ENCODE data around the gene SLCO3A1.
"Not testable (repeated sequence)": the region's sequence is repeated elsewhere in the genome, so short reads cannot be mapped to it uniquely, and the experiment has no call there.

SLCO3A1 gene

GRCh38 chr15:91940496-91941381 is 87.2 kb downstream of the SLCO3A1 start:
- no peak for DNase-seq (ENCODE audit: low read depth in 2 of 2)

GRCh38 chr15:91941871-91942658 is 88.6 kb downstream of the SLCO3A1 start:
- DNase-seq (ENCODE audit: low read depth in 2 of 2), result no peak

DNA sequence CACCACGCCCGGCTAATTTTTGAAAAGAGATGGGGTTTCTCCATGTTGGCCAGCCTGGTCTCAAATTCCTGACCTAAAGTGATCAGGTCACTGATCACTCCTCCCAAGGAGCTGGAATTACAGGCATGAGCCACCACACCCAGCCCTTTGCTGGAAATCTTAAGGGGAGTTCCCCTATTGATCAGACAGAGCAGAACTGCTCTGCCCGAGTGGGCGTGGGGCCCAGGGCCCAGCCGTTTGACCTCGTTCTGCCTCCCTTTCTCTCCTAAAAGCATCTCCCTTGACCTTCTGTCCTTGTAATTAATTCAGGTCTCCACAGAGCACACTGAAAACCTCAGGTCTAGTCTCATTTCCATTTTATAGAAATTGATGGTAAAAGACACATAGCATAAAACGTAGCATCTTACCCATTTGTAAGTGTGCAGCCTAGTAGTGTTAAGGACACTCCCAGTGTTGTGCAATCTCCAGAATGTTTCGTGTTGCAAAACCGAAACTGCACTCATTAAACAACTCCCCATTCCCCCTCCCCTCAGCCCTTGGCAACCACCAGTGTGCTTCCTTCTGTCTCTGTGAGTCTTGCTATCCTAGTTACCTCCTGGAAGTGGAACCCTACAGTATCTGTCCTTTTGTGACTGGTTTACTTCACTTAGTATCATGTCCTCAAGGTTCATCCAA is 89.3 kb downstream of the SLCO3A1 start:
- DNase-seq (ENCODE audit: low read depth in 2 of 2), result peak in 1 of 2 donors; percentile 22

- DNase-seq (ENCODE audit: low read depth in 2 of 2), result no peak
Measured at GRCh38 chr15:91944331-91944730, 90.8 kb downstream of the SLCO3A1 start.

DNA sequence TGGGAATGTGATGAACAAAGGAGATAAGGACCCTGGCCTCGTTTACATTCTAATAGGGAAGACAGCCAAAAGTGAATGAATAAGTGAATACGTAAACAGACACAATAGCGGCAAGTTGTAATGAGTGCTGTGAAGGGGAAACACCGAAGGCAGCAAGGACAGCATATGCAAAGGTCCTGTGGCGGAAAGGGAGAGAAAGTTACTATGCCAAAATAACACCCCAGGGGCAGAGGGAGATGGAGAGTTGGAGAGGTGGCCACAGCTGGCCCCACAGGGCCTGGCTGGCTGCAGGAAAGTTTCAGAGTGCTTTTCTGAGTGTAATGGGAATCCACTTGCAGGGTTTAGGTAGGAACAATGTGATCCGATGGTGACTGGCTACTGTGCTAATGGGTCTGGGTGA is 91.9 kb downstream of the SLCO3A1 start:
- no peak for DNase-seq (ENCODE audit: low read depth in 2 of 2)

- DNase-seq (ENCODE audit: low read depth in 2 of 2), result no peak
Measured at GRCh38 chr15:91946075-91946474, 92.6 kb downstream of the SLCO3A1 start.

DNA sequence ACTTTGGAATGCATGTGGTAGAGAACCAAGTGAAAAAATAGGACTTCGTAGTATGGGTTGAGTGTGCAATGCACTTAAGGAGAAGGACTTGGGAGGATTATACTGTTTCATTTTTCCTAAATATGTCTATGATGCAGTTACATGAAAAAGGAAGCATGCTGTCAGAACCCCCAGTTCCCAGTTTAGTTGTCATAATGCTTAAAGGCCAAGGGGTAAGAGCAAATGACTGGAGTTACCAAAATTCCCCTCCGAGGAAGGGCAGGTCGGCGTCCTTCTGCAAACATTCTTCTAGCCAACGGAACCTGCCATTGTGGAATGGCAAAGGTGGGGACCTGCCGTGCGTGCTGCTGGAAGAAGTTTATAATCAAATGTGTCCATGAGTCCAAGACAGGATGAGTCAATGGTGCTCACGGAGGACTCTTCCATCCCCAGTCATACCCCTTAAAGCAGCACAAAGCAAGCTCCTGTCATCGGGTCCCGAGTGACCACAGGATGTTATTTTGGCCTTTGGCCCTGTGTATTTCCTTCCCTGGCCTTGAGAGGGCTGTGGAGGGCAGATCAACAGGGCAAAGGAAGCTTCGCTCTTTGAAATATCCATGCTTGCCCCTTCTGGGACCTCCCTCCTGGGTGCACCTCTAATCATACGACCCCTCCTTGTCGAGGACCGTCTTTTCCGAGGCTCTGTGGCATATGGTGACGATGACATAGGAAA is 93.2 kb downstream of the SLCO3A1 start:
- DNase-seq (ENCODE audit: low read depth in 2 of 2), result no peak

DNA sequence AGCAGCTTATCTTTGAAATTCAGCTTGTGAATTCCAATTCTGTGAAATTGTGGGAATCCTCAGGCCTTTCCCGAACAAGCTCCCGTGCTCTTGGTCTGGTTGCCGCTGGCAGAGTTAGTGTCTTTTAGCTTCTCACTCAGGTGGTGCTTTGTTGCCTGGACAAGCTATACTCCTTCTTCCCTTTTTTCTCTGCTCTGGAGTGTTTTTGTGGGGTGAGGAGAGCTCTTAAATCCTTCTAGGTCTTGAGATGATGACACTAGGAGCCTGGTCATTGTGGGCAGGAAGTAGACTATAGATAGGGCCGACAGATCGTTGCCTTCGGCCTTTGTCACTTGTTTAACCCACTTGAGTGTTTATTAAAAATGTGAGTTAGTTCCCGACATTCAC is 93.8 kb downstream of the SLCO3A1 start:
- DNase-seq (ENCODE audit: low read depth in 2 of 2), result no peak

- DNase-seq (ENCODE audit: low read depth in 2 of 2), result no peak
Measured at GRCh38 chr15:91947683-91948608, 94.4 kb downstream of the SLCO3A1 start.

DNA sequence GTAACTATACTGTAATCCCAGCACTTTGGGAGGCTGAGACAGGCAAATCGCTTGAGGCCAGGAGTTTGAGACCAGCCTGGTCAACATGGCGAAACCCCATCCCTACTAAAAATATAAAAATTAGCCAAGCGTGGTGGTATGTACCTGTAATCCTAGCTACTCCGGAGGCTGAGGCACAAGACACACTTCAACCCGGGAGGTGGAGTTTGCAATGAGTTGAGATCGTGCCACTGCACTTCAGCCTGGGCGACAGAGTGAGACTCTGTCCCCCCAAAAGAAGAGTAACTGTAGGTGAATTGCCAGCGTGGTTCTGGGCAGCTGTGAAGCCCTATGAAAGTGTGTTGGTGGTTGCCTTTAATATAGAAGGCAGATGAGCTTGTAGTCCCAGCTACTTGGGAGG is 95.9 kb downstream of the SLCO3A1 start:
- no peak for DNase-seq (ENCODE audit: low read depth in 2 of 2)

DNA sequence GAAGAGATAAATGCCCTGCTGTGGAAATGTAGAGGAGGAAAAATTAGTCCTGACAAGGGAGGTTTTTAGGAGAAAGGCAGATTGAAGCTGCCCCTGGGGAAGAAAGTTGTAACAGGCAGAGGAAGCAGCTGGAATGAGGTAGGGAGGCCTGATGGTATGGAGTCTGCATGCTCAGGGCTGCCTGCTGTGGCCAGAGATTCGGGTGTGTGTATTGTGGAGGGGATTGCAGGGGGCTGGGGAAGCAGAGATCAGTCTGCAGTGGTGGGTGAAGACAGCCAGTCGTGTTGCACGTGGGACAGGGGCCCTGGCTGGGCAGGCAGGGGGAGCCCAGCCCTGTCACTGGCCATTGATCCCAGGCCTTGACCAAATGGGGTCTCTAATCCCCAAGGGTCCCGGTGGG is 96.5 kb downstream of the SLCO3A1 start:
- DNase-seq (ENCODE audit: low read depth in 2 of 2), result no peak

DNA sequence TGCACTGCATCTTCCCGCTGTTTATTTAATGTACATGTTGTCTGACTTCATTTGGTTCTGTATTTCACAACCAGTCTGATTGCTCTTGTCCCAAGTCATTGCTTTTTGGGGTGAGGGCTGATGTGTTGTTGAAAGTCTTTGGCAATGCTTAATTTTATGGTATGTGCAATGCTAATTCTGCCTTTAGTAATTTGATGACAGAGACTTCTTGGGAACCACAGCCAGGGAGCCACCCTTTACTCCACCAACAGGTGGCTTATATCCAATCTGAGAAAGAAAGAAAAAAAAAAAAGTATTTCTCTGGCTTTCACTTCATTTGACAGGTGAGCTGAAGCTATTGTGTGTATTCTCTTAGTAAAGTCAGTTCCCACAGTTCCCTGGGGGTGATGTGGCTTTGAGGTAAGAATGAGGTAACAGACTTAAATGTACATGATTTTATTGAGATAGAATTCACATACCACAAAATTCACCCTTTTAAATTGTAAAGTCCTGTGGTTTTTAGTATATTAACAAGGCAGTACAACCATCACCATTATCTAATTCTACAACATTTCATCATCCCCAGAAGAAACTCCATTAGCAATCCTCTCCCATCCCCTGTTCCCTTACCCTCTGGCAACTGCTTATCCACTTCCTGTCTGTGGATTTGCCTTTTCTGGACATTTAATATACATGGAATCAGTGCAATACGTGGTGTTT is 97.3 kb downstream of the SLCO3A1 start:
- DNase-seq (ENCODE audit: low read depth in 2 of 2), result no peak

- DNase-seq (ENCODE audit: low read depth in 2 of 2), result no peak
Measured at GRCh38 chr15:91952216-91952615, 98.7 kb downstream of the SLCO3A1 start.

DNA sequence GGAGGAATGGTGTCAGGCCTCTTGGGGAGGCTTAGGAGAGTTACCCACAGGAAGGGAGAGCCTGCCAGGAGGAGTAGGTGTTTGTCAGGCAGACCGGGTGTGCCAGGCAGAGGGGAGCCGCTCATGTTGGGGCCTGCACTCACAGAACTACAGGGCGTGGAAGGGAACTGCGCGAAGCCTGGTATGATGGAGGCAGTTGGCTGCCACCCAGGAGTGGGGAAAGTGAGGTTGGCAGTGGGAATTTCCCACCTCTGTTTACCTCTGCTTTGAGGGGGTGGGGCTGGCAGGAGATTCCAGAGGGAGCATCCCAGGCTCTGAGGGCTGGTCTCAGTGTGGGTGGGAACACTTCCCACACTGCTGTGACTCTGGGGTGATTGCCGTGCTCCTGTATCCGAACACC is 99.9 kb downstream of the SLCO3A1 start:
- DNase-seq (ENCODE audit: low read depth in 2 of 2), result no peak

DNA sequence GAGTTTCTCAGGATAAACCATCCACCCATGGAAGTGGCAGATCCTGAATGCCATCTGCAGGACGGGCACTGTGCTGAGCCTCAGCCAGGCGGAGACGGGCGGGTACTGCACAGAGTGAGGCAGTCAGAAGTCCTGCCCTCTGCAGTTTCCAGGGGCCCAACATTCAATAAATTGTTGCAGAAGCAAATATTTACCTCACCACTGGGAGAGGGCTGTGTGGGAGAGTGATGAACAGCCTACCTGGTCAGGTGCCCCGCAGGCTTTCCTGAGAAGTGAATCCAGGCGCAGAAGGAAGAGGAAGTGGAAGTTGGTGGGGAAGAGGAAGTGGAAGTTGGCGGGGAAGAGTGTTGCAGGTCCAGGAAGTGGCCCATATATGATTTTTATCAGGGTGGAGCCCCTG is 100.8 kb downstream of the SLCO3A1 start:
- DNase-seq (ENCODE audit: low read depth in 2 of 2), result no peak

DNA sequence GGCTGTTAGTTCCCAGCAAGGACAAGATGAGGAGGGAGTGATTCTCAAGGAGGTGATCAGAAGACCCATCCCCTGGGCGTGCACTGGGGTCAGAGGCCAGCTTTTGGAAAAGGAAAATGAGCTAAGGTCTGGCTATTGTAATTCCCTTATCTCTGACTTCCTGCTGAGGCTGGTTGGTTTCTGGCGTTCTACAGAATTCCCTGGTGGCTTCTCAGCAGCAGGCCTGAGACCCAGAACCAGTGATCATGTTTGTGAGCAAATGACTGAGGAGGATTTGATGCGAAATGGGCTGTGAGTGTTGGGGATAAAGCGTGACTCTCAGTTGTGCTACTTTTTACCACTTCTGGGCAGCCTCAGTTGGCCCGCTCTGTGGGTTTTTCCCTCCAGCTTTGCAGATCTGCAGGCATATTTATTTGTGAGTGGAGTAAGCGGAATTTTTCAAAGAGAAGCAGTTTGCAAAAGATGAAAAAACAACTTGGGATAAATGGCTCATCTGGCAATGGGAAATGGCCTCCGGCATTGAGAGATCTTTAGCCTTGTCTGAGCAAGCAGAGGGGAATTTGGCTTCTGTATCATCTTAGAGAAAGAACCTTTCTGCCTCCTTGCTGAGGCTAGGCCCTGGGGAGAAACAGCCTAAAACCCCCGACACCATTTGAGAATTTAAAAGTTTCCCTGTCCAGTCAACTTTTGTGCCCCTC is 102.7 kb downstream of the SLCO3A1 start:
- DNase-seq (ENCODE audit: low read depth in 2 of 2), result no peak

GRCh38 chr15:91961357-91961756 is 107.8 kb downstream of the SLCO3A1 start:
- no peak for DNase-seq (ENCODE audit: low read depth in 2 of 2)

DNA sequence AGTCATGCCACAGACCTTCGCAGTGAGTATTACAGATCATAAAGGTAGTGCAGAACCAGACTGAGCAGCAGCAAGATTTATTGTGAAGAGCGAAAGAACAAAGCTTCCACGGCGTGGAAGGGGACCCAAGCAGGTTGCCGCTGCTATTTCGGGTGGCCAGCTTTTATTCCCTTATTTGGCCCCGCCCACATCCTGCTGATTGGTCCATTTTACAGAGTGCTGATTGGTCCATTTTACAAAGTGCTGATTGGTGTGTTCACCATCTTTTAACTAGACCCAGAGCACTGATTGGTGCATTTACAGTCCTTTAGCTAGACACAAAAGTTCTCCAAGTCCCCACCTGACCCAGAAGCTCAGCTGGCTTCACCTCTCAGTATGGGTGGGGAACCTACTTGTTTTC is 110.2 kb downstream of the SLCO3A1 start:
- not testable (repeated sequence) for DNase-seq (ENCODE audit: low read depth in 2 of 2)

- DNase-seq (ENCODE audit: low read depth in 2 of 2), result no peak
Measured at GRCh38 chr15:91965501-91966193, 112.1 kb downstream of the SLCO3A1 start.
